ENCODE data around the gene MPND.

The MPND gene

GRCh38 chr19:4409123-4409933, 66.0 kb downstream of the MPND start:
- DNase-seq = no peak

All from CD4-positive, alpha-beta T cell treated with Interleukin-1 beta for 1 hour (primary cell).